ENCODE measurements around the gene A1BG. TPM values are rescaled to one million over a fixed set of nuclear protein-coding genes. Genes with fewer than 3 reads are reported as not detected.
"Not testable (repeated sequence)": the region's sequence is repeated elsewhere in the genome, so short reads cannot be mapped to it uniquely, and the experiment has no call there.

Gene A1BG
- total and polyA plus RNA-seq, 7 donors = 1.6 to 12.0 (median 5.2) TPM

GRCh38 chr19:58349590-58349989 is 3.7 kb downstream of the A1BG start:
- H3K4me1 ChIP-seq = no peaks in the 10 kb centered on the region
- peaks cover 0 to 38% (median 11%) of the 10 kb centered on the region in 3 donors for H3K27me3 ChIP-seq (ENCODE audit: insufficient read depth in 3 of 3, low read length in 2 of 3)
- H3K9me3 ChIP-seq = no peaks in the 10 kb centered on the region
- no peak for TF ChIP-seq CTCF (IDR thresholded peaks at IDR 0.05)
- ATAC-seq (no peak), DNase-seq (no peak)
- H3K4me3 ChIP-seq = no peak overlapping the region
- no peak overlapping the region for H3K27ac ChIP-seq
- intact Hi-C loops (cut with DNase I) = no loop called here
- 60 to 69% (median 64%) methylated on average over 8 of the region's 8 CpGs for WGBS, 3 donors
- H3K36me3 ChIP-seq (ENCODE audit: insufficient read depth in 1 of 2, low read depth in 1 of 2) = no peaks in the 10 kb centered on the region

- H3K27ac ChIP-seq; H3K4me1 ChIP-seq; H3K36me3 ChIP-seq (ENCODE audit: insufficient read depth in 1 of 2, low read depth in 1 of 2); intact Hi-C loops (cut with DNase I); ATAC-seq; H3K9me3 ChIP-seq; DNase-seq: not testable (repeated sequence)
- H3K4me3 ChIP-seq = peak overlapping the region; percentile 73
- H3K27me3 ChIP-seq (ENCODE audit: insufficient read depth in 3 of 3, low read length in 2 of 3) = peaks cover 0 to 38% (median 11%) of the 10 kb centered on the region in 3 donors
- 11 to 22% (median 16%) methylated on average over 12 of the region's 12 CpGs for WGBS, 3 donors
Measured at GRCh38 chr19:58348080-58348479, 5.2 kb downstream of the A1BG start.

- DNase-seq (peak; percentile 54 to 73), ATAC-seq (peak; percentile 83 to 95 (median 86))
- no peaks in the 10 kb centered on the region for H3K4me1 ChIP-seq
- H3K36me3 ChIP-seq (ENCODE audit: insufficient read depth in 1 of 2, low read depth in 1 of 2) = no peaks in the 10 kb centered on the region
- H3K27ac ChIP-seq = peak overlapping the region; percentile 53
- no peaks in the 10 kb centered on the region for H3K9me3 ChIP-seq
- no peak for TF ChIP-seq CTCF (IDR thresholded peaks at IDR 0.05)
- intact Hi-C loops (cut with DNase I) = no loop called here
- peak overlapping the region; percentile 73 for H3K4me3 ChIP-seq
- peaks cover 0 to 38% (median 11%) of the 10 kb centered on the region in 3 donors for H3K27me3 ChIP-seq (ENCODE audit: insufficient read depth in 3 of 3, low read length in 2 of 3)
- 1 to 2% (median 2%) methylated on average over 55 to 82 of the region's 82 CpGs for WGBS, 3 donors
Measured at GRCh38 chr19:58346961-58347929, 6.0 kb downstream of the A1BG start.

GRCh38 chr19:58345558-58345957 is 7.7 kb downstream of the A1BG start:
- H3K4me3 ChIP-seq = no peak overlapping the region
- H3K27ac ChIP-seq = no peak overlapping the region
- peaks cover 0 to 34% (median 7%) of the 10 kb centered on the region in 3 donors for H3K27me3 ChIP-seq (ENCODE audit: insufficient read depth in 3 of 3, low read length in 2 of 3)
- TF ChIP-seq CTCF (IDR thresholded peaks at IDR 0.05) = no peak
- no peaks in the 10 kb centered on the region for H3K4me1 ChIP-seq
- intact Hi-C loops (cut with DNase I) = no loop called here
- H3K36me3 ChIP-seq (ENCODE audit: insufficient read depth in 1 of 2, low read depth in 1 of 2) = peaks cover 0 to 9% of the 10 kb centered on the region in 2 donors
- H3K9me3 ChIP-seq = no peaks in the 10 kb centered on the region
- ATAC-seq (no peak), DNase-seq (no peak)
- WGBS, 3 donors = 66 to 71% (median 69%) methylated on average over 5 of the region's 5 CpGs

GRCh38 chr19:58338825-58339558 is 14.3 kb downstream of the A1BG start:
- no peak for TF ChIP-seq CTCF (IDR thresholded peaks at IDR 0.05)
- Histone ChIP-seq H3K4me1 (no peaks in the 10 kb centered on the region), H3K36me3 (ENCODE audit: insufficient read depth in 1 of 2, low read depth in 1 of 2) (peaks cover 9 to 62% of the 10 kb centered on the region in 2 donors), H3K27ac (no peak overlapping the region), H3K4me3 (no peak overlapping the region), H3K27me3 (ENCODE audit: insufficient read depth in 3 of 3, low read length in 2 of 3) (no peaks in the 10 kb centered on the region), H3K9me3 (no peaks in the 10 kb centered on the region)
- WGBS, 3 donors = 75 to 79% (median 75%) methylated on average over 30 of the region's 30 CpGs
- DNase-seq (no peak), ATAC-seq (no peak)
- intact Hi-C loops (cut with DNase I) = no loop called here

Measured in psoas muscle (tissue), 8 donors.